GM12878 (cell line): ENCODE data around the gene C15orf61. TPM values are rescaled to one million over a fixed set of nuclear protein-coding genes. Genes with fewer than 3 reads are reported as not detected.

Source experiments
- ATAC-seq: fragments of 200-7000 bp; cut with Tn5 transposase; 3 replicates; pipeline ENCODE4 v1.9.1; 2020; ENCODE audit warnings: mild to moderate bottlenecking, moderate library complexity
- BruUV-seq: library from RNA; stranded (reverse); fragments of 400-500 nt; replicated peaks from 2 replicates; lab custom pipeline; 2021; lab: Mats Ljungman, UMichigan
- CTCF ChIA-PET: fragments of 300-600 bp; sonication (Branson Sonifier 250); formaldehyde crosslinking; extraction: SDS; loops from one replicate; lab custom pipeline; 2021; ENCODE audit warnings: inconsistent platforms; lab: Yijun Ruan, JAX
- POLR2A ChIA-PET: fragments of 350-600 bp; formaldehyde crosslinking; extraction: SDS; loops from one replicate; lab custom pipeline; 2021; ENCODE audit warnings: inconsistent platforms; lab: Charles Lee
- RAD21 ChIA-PET: fragments of 300-600 bp; sonication (Branson Sonifier 250); formaldehyde crosslinking; loops from one replicate; lab custom pipeline; 2023; ENCODE audit warnings: antibody characterized with exemption; ENCODE audit not compliant: unreplicated experiment; lab: Charles Lee
- SMC1A ChIA-PET: fragments of 300-600 bp; sonication (Branson Sonifier 250); formaldehyde crosslinking; loops from one replicate; lab custom pipeline; 2023; ENCODE audit not compliant: unreplicated experiment, uncharacterized antibody; lab: Charles Lee
- DNase-seq: peaks from one replicate; pipeline ENCODE4 v3.0.0-alpha.2; 2011; ENCODE audit warnings: low read depth, low spot score
- FAIRE-seq: peaks from 3 replicates; lab custom pipeline; 2011; peaks lifted over from hg19 to GRCh38; lab: Jason Lieb, UNC
- H2AFZ ChIP-seq: 2 replicates; pipeline ENCODE4 v1.6.0; 2011; ENCODE audit warnings: low read depth, low read length, control low read depth; ENCODE audit not compliant: control insufficient read depth
- H3K27ac ChIP-seq: 2 replicates; pipeline ENCODE4 v1.5.1; 2011; ENCODE audit warnings: control low read depth; ENCODE audit not compliant: control insufficient read depth, insufficient read depth
- H3K27me3 ChIP-seq, 2 experiments: replicated peaks in 1 of 2; 2 replicates each; pipeline versions ENCODE4 v1.6.0 to v1.6.1; 2011; ENCODE audit warnings: low read length in 1 of 2; ENCODE audit not compliant: control insufficient read depth in 2 of 2, insufficient read depth in 2 of 2
- H3K36me3 ChIP-seq, 2 experiments: 2 replicates each; pipeline ENCODE4 v1.5.1; 2011; ENCODE audit warnings: low read length in 1 of 2; ENCODE audit not compliant: control insufficient read depth in 2 of 2, insufficient read depth in 2 of 2
- H3K4me1 ChIP-seq: 2 replicates; pipeline ENCODE4 v1.6.1; 2011; ENCODE audit warnings: mild to moderate bottlenecking, low read length, moderate library complexity, mixed read lengths; ENCODE audit not compliant: control insufficient read depth, insufficient read depth
- H3K4me2 ChIP-seq: 2 replicates; pipeline ENCODE4 v1.6.0; 2011; ENCODE audit warnings: control low read depth; ENCODE audit not compliant: control insufficient read depth, insufficient read depth
- H3K4me3 ChIP-seq: fragments of 200-600 bp; sonication (generic); 2 replicates; pipeline ENCODE4 v1.5.1; 2016
- H3K79me2 ChIP-seq: 2 replicates; pipeline ENCODE4 v1.6.0; 2011; ENCODE audit warnings: low read length; ENCODE audit not compliant: control insufficient read depth, insufficient read depth
- H3K9ac ChIP-seq: 2 replicates; pipeline ENCODE4 v1.8.0; 2011; ENCODE audit warnings: low read length, control low read depth, mixed read lengths; ENCODE audit not compliant: control insufficient read depth, insufficient read depth
- H3K9me3 ChIP-seq: replicated peaks from 3 replicates; pipeline ENCODE4 v1.5.1; 2011; ENCODE audit warnings: mild to moderate bottlenecking, low read length; ENCODE audit not compliant: control insufficient read depth, insufficient read depth
- H4K20me1 ChIP-seq: 2 replicates; pipeline ENCODE4 v1.6.0; 2011; ENCODE audit not compliant: control insufficient read depth, insufficient read depth
- BACH1 ChIP-seq: fragments of 450-650 bp; IDR thresholded peaks from 2 replicates; pipeline ENCODE4 v1.6.1; 2017; ENCODE audit warnings: mild to moderate bottlenecking, borderline replicate concordance
- GABPA ChIP-seq: IDR thresholded peaks from 2 replicates; pipeline ENCODE4 v1.6.1; 2014; ENCODE audit warnings: antibody characterized with exemption, low read depth, mild to moderate bottlenecking, inconsistent platforms
- IRF4 ChIP-seq: IDR thresholded peaks from 2 replicates; pipeline ENCODE4 v1.6.1; 2011; ENCODE audit warnings: low read depth, low read length
- JUNB ChIP-seq: IDR thresholded peaks from 2 replicates; pipeline ENCODE4 v1.6.1; 2016; ENCODE audit warnings: antibody characterized with exemption, mild to moderate bottlenecking
- NBN ChIP-seq: fragments of 450-650 bp; IDR thresholded peaks from 2 replicates; pipeline ENCODE4 v1.6.1; 2016
- SREBF2 ChIP-seq: IDR thresholded peaks from 2 replicates; pipeline ENCODE4 v1.6.1; 2012; ENCODE audit warnings: mild to moderate bottlenecking, low read length
- SUZ12 ChIP-seq: fragments of 200-600 bp; sonication (generic); IDR thresholded peaks from one replicate; pipeline ENCODE4 v1.6.1; 2018; ENCODE audit warnings: antibody characterized with exemption, mild to moderate bottlenecking; ENCODE audit not compliant: unreplicated experiment
- USF1 ChIP-seq: IDR thresholded peaks from 2 replicates; pipeline ENCODE4 v1.6.1; 2011; ENCODE audit warnings: borderline replicate concordance, low read depth, mild to moderate bottlenecking, moderate library complexity, mixed read lengths, low read length; ENCODE audit not compliant: insufficient read depth; ENCODE audit errors: extremely low read length
- WRNIP1 ChIP-seq: IDR thresholded peaks from 2 replicates; pipeline ENCODE4 v1.6.1; 2011; ENCODE audit warnings: low read depth, low read length, improper control_type of control experiment, borderline replicate concordance
- ZBTB40 ChIP-seq: fragments of 450-650 bp; IDR thresholded peaks from 2 replicates; pipeline ENCODE4 v1.6.1; 2016; ENCODE audit warnings: mild to moderate bottlenecking, moderate library complexity, borderline replicate concordance
- ZNF217 ChIP-seq: fragments of 450-650 bp; IDR thresholded peaks from 2 replicates; pipeline ENCODE4 v1.6.1; 2017; ENCODE audit warnings: antibody characterized with exemption, mild to moderate bottlenecking
- ZNF622 ChIP-seq: fragments of 450-650 bp; IDR thresholded peaks from 2 replicates; pipeline ENCODE4 v1.6.1; 2017; ENCODE audit warnings: mild to moderate bottlenecking, inconsistent platforms
- WGBS: methylation state at CpG from one replicate; pipeline ENCODE4 v1.1.6; 2016; ENCODE audit warnings: low lambda C conversion rate; ENCODE audit not compliant: insufficient replicate concordance, insufficient coverage; ENCODE audit errors: missing lambda C conversion rate; 5-methylcytosine and 5-hydroxymethylcytosine counted together
- in situ Hi-C: fragments of 300-500 bp; cut with MboI; formaldehyde crosslinking; loops from 9 replicates; pipeline ENCODE4 v1.14.3; 2018; ENCODE audit warnings: mixed read lengths
- intact Hi-C: fragments of 100-400 bp; cut with micrococcal nuclease; formaldehyde crosslinking; loops from one replicate; pipeline ENCODE4 v1.14.2; 2022; ENCODE audit not compliant: unreplicated experiment
- polyA plus RNA-seq, 11 experiments: library from polyadenylated mRNA; depleted of rRNA in 4 of 11; unstranded in 6 of 11; stranded (reverse) in 5 of 11; fragments of >200 nt; fragmentation: Nextera tagmentation in 4 of 11; fragmentation: Illumina TruSeq in 1 of 11; extraction: Ambion mirVana in 4 of 11; extraction: Trizol in 1 of 11; gene quantifications; 1 replicate in 1 of 11; 2 replicates in 10 of 11; pipeline versions ENCODE4 v1.2.1 to v1.2.3, GENCODE V29; 2011 to 2016; ENCODE audit warnings: inconsistent platforms in 2 of 11, missing spikeins in 2 of 11, low read depth in 1 of 11
- total RNA-seq, 4 experiments: library from RNA; depleted of rRNA in 3 of 4; stranded (reverse); fragments of >200 nt in 3 of 4; fragmentation: Illumina TruSeq in 1 of 4; extraction: Trizol in 1 of 4; gene quantifications; 2 replicates each; pipeline versions ENCODE4 v1.2.1 to v1.2.3, GENCODE V29; 2013 to 2021

Gene C15orf61
- total and polyA plus RNA-seq, 10 of the 15 experiments (the other 5 are each of a cell fraction or from before 2014, with no cell fraction given): 1.4 to 8.7 (median 4.3) TPM

GRCh38 chr15:67508407-67508806 is 12.5 kb upstream of the C15orf61 start:
- no peaks in the 10 kb centered on the region for H3K9me3 ChIP-seq
- TF ChIP-seq JUNB (peak; percentile 57; the same call in 1 of the 2 replicates), NBN (no peak), SREBF2 (no peak), GABPA (no peak), WRNIP1 (no peak)
- no peaks in the 10 kb centered on the region for H4K20me1 ChIP-seq
- no peak overlapping the region for H3K4me2 ChIP-seq
- peaks cover 17% of the 10 kb centered on the region for H3K4me1 ChIP-seq
- H3K79me2 ChIP-seq: no peaks in the 10 kb centered on the region
- no peak overlapping the region for H3K9ac ChIP-seq
- 53% methylated on average over 3 of the region's 3 CpGs for WGBS
- ATAC-seq: peak; percentile 19; the same call in 2 of the 3 replicates
- H3K27ac ChIP-seq: no peak overlapping the region
- H3K4me3 ChIP-seq: no peak overlapping the region
- POLR2A ChIA-PET: interaction anchor here (1.0 kb wide), 1 partner anchor 13 kb away, joined by 3 read pairs; no protein-coding TSS in a partner anchor
- CTCF ChIA-PET: interaction anchor here (0.6 to 1.8 kb wide), 5 partner anchors 12 to 270 kb away, joined by 3 to 5 read pairs (median 4); partner anchors contain the start of gene C15orf61
- RAD21 ChIA-PET: interaction anchor here (0.7 kb wide), 1 partner anchor 236 kb away, joined by 3 read pairs; no protein-coding TSS in a partner anchor
- no peak overlapping the region for H2AFZ ChIP-seq
- in situ Hi-C loops: no loop called here
- SMC1A ChIA-PET: interaction anchor here (0.6 to 1.3 kb wide), 3 partner anchors 13 to 328 kb away, joined by 3 to 4 read pairs (median 3); partner anchors contain the start of gene C15orf61
- H3K36me3 ChIP-seq: peaks cover 0 to 3% of the 10 kb centered on the region in 2 experiments; a peak in 1 of 4 replicates
- intact Hi-C loops: no loop called here
- FAIRE-seq: no peak
- no peaks in the 10 kb centered on the region for H3K27me3 ChIP-seq
- no peak for DNase-seq
- BruUV-seq: no TSS peak

- H3K27ac ChIP-seq: no peak overlapping the region
- POLR2A ChIA-PET: interaction anchor here (0.8 kb wide), 1 partner anchor 27 kb away, joined by 6 read pairs; no protein-coding TSS in a partner anchor
- H3K36me3 ChIP-seq: peaks cover 0 to 6% of the 10 kb centered on the region in 2 experiments; a peak in 1 of 4 replicates
- in situ Hi-C loops: no loop called here
- intact Hi-C loops: no loop called here
- no peaks in the 10 kb centered on the region for H4K20me1 ChIP-seq
- H3K4me3 ChIP-seq: no peak overlapping the region
- FAIRE-seq (no peak), DNase-seq (no peak), ATAC-seq (0 out of 3 replicates have a peak, but pooled peaks have one; percentile 7)
- no peak overlapping the region for H3K4me2 ChIP-seq
- H3K27me3 ChIP-seq: no peaks in the 10 kb centered on the region
- SMC1A ChIA-PET: interaction anchor here (0.7 to 1.0 kb wide), 3 partner anchors 10 to 235 kb away, joined by 3 to 4 read pairs (median 3); no protein-coding TSS in a partner anchor
- H3K9ac ChIP-seq: no peak overlapping the region
- WGBS: 98% methylated on average over 4 of the region's 4 CpGs
- BruUV-seq: no TSS peak
- no peaks in the 10 kb centered on the region for H3K9me3 ChIP-seq
- RAD21 ChIA-PET: interaction anchor here (0.6 to 0.9 kb wide), 2 partner anchors 49 to 327 kb away, joined by 3 read pairs; no protein-coding TSS in a partner anchor
- H2AFZ ChIP-seq: no peak overlapping the region
- peaks cover 17% of the 10 kb centered on the region for H3K4me1 ChIP-seq
- no peaks in the 10 kb centered on the region for H3K79me2 ChIP-seq
- CTCF ChIA-PET: interaction anchor here (0.7 to 1.6 kb wide), 2 partner anchors 9 to 47 kb away, joined by 5 to 6 read pairs; no protein-coding TSS in a partner anchor
- no peak for TF ChIP-seq IRF4
- no peak for TF ChIP-seq ZBTB40
- no peak for TF ChIP-seq BACH1
- TF ChIP-seq ZNF217: no peak
- no peak for TF ChIP-seq USF1
- no peak for TF ChIP-seq SREBF2
- no peak for TF ChIP-seq SUZ12
- TF ChIP-seq ZNF622: no peak
These were observed 11.0 kb upstream of the C15orf61 start for GRCh38 chr15:67509918-67510317.
